Kidney epithelial cell (primary cell): ENCODE measurements around the gene RTP2. TPM values are rescaled to one million over a fixed set of nuclear protein-coding genes. Genes with fewer than 3 reads are reported as not detected.

Experiments
- DNase-seq: peaks from one replicate; pipeline ENCODE4 v3.0.0-alpha.2; 2010; ENCODE audit warnings: low read depth
- H3K27me3 ChIP-seq: 2 replicates; pipeline ENCODE4 v1.6.0; 2011; ENCODE audit warnings: low read length; ENCODE audit not compliant: control insufficient read depth, insufficient read depth
- H3K36me3 ChIP-seq: 2 replicates; pipeline ENCODE4 v1.5.1; 2011; ENCODE audit warnings: low read length; ENCODE audit not compliant: control insufficient read depth, insufficient read depth
- H3K4me3 ChIP-seq: 2 replicates; pipeline ENCODE4 v1.5.1; 2011; ENCODE audit warnings: low read depth, mild to moderate bottlenecking, control low read depth, low read length
- CTCF ChIP-seq: IDR thresholded peaks from 2 replicates; pipeline ENCODE4 v1.5.1; 2011; ENCODE audit warnings: mild to moderate bottlenecking, moderate library complexity, low read length, control low read depth, inconsistent platforms; ENCODE audit not compliant: insufficient read depth, poor library complexity, severe bottlenecking
- total RNA-seq: library from RNA; depleted of rRNA; stranded (reverse); fragments of >200 nt; gene quantifications from 2 replicates; pipeline ENCODE4 v1.2.3, GENCODE V29; 2015

The RTP2 gene
- total RNA-seq, 1 donor from 2014 or later = not detected

- no peak for DNase-seq
- H3K36me3 ChIP-seq = no peaks in the 10 kb centered on the region
- no peak for TF ChIP-seq CTCF
- H3K27me3 ChIP-seq = no peaks in the 10 kb centered on the region
- peak overlapping the region; percentile 39 for H3K4me3 ChIP-seq
These were observed 36.8 kb upstream of the RTP2 start for GRCh38 chr3:187739094-187739560.

DNA sequence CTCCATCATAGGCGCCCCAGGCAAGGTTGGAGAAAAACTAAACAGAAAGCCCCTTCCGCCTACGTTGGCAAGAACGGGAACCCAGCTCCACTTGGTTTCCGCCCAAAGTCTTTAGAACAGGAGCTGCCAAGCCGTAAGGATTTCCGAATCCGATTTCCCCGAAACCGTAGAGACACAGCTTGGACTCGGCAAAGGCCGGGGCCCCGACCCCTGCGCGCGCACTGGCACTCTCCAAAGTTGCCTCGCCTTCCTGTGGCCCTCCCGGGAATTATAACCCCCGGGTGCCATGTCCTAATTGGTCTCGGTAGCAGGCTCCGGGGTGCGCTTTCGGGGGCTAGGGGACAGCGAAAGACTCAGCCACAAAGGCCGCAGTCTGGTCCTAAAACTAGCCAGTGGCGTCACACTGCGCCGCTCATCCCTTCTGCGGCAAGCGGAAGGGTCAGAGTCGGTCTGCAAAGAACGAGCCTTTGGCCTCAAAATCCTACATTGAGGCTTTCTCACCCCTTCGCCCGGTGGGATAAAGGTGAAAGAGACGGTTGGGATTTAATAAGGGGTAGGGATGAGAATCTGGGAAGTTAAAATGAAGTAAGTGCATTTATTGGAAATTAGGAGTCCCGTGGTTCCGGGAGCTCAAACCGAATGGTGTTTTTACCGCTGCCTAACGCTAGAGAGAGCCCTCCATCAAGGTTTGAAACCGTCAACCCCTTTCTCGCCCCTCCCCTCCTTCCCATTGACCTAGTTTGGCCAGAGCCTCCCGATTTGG is 36.2 kb upstream of the RTP2 start:
- H3K4me3 ChIP-seq = peak overlapping the region; percentile 42
- TF ChIP-seq CTCF = peak; percentile 81
- H3K27me3 ChIP-seq = no peaks in the 10 kb centered on the region
- DNase-seq = no peak
- no peaks in the 10 kb centered on the region for H3K36me3 ChIP-seq

DNA sequence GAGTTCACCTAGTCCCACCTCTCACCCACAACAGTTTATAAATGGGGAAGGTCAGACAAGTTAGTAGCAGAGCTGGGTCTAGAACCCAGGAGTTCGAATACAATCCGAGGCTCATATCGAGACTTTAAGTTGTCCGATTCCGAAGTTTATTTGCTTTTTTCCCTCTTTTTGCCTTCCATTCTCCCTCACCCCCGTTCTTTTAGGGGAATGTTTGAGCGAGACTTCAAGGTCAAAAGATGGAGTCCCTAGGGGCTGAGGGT is 35.6 kb upstream of the RTP2 start:
- peak overlapping the region; percentile 42 for H3K4me3 ChIP-seq
- H3K36me3 ChIP-seq = peaks cover 1% of the 10 kb centered on the region
- DNase-seq = no peak
- no peaks in the 10 kb centered on the region for H3K27me3 ChIP-seq
- TF ChIP-seq CTCF = no peak

DNA sequence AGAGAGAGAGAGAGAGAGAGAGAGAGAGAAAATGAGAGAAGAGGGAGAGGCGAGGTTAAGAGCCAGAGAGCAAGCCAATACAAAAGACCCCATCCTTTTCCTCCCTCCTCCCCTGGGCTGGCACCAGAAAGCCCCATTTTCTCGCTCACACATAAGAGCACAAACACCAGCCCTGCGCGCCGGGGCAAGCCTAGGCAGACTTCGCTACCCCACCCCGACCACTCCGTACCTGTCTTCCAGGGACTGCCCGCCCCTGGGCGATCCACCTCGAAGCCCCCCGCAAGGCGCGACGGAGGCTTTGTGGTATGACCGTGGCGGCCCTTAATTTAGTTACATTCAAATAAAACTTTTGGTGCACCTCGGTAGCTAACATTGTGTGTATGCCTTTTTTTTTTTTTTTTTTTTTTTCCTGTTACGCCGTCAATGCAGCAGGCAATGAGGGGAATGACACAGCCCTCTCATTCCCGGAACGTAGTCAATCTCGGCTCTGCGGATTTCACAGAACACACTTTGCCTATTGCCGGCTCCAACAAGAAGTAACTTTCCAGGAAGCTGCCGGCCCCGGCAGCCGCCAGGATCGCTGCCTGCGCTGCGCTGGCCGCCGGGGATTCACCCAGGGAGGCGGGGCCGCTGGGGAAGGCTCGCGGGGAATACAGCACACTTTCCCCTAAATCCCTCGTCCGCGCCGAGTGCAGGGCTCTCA is 35.2 kb upstream of the RTP2 start:
- Histone ChIP-seq H3K36me3 (peaks cover 1% of the 10 kb centered on the region), H3K4me3 (peak overlapping the region; percentile 42), H3K27me3 (no peaks in the 10 kb centered on the region)
- DNase-seq = no peak
- TF ChIP-seq CTCF = peak; percentile 5

GRCh38 chr3:187737006-187737367 is 34.6 kb upstream of the RTP2 start:
- peaks cover 1% of the 10 kb centered on the region for H3K36me3 ChIP-seq
- no peak overlapping the region for H3K4me3 ChIP-seq
- no peaks in the 10 kb centered on the region for H3K27me3 ChIP-seq
- no peak for TF ChIP-seq CTCF
- DNase-seq = no peak

GRCh38 chr3:187736418-187736871 is 34.1 kb upstream of the RTP2 start:
- H3K27me3 ChIP-seq = no peaks in the 10 kb centered on the region
- no peak overlapping the region for H3K4me3 ChIP-seq
- no peak for DNase-seq
- no peak for TF ChIP-seq CTCF
- H3K36me3 ChIP-seq = peaks cover 1% of the 10 kb centered on the region
